HepG2 (cell line): ENCODE measurements around the gene CAPN10. TPM values are rescaled to one million over a fixed set of nuclear protein-coding genes. Genes with fewer than 3 reads are reported as not detected.
A peak's percentile ranks its signal among the peaks of the same experiment; 100 is the strongest.

Experiments
- ATAC-seq: fragments of 200-7000 bp; cut with Tn5 transposase; 3 replicates; pipeline ENCODE4 v1.9.1; 2020; ENCODE audit warnings: mild to moderate bottlenecking, moderate library complexity
- BruUV-seq: library from RNA; stranded (reverse); fragments of 400-500 nt; replicated peaks from 2 replicates; lab custom pipeline; 2021; lab: Mats Ljungman, UMichigan
- CTCF ChIA-PET: fragments of 300-600 bp; formaldehyde crosslinking; extraction: SDS; loops from one replicate; lab custom pipeline; 2021; ENCODE audit warnings: low total read pairs, inconsistent platforms, low intra/inter-chr PET ratio; lab: Yijun Ruan, JAX
- POLR2A ChIA-PET: fragments of 350-600 bp; sonication (Branson Sonifier 250); formaldehyde crosslinking; loops from one replicate; lab custom pipeline; 2020; ENCODE audit warnings: antibody characterized with exemption, inconsistent platforms; lab: Yijun Ruan, JAX
- DNase-seq: peaks from one replicate; pipeline ENCODE4 v3.0.0-alpha.2; 2015; ENCODE audit warnings: low spot score
- FAIRE-seq: peaks from 3 replicates; lab custom pipeline; 2011; peaks lifted over from hg19 to GRCh38; lab: Jason Lieb, UNC
- H2AFZ ChIP-seq: one replicate; pipeline ENCODE4 v1.6.1; 2011; ENCODE audit warnings: low read length, inconsistent platforms
- H3K27ac ChIP-seq: fragments of 300-600 bp; 3 replicates; pipeline ENCODE4 v1.8.0; 2011; ENCODE audit warnings: mixed run types, mild to moderate bottlenecking, mixed read lengths, low read length, inconsistent platforms; ENCODE audit not compliant: insufficient read depth; ENCODE audit errors: extremely low read length
- H3K27me3 ChIP-seq, 2 experiments: fragments of 200-600 bp in 1 of 2; 2 replicates in 1 of 2; 3 replicates in 1 of 2; pipeline versions ENCODE4 v1.6.0 to v1.8.0; 2011; ENCODE audit warnings: low read length in 2 of 2, mild to moderate bottlenecking in 2 of 2, moderate library complexity in 2 of 2, inconsistent platforms in 1 of 2; ENCODE audit not compliant: insufficient read depth in 2 of 2, control insufficient read depth in 1 of 2
- H3K36me3 ChIP-seq, 2 experiments: fragments of 200-600 bp in 1 of 2; replicated peaks in 1 of 2; 2 replicates in 1 of 2; 3 replicates in 1 of 2; pipeline versions ENCODE4 v1.5.1 to v1.8.0; 2011; ENCODE audit warnings: low read length in 2 of 2, inconsistent platforms in 1 of 2; ENCODE audit not compliant: insufficient read depth in 2 of 2, control insufficient read depth in 1 of 2
- H3K4me1 ChIP-seq: 2 replicates; pipeline ENCODE4 v1.5.1; 2012; ENCODE audit warnings: low read length, inconsistent platforms; ENCODE audit not compliant: insufficient read depth
- H3K4me2 ChIP-seq: 2 replicates; pipeline ENCODE4 v1.6.0; 2011; ENCODE audit warnings: low read depth, low read length, inconsistent platforms
- H3K4me3 ChIP-seq, 3 experiments: fragments of 200-600 bp in 1 of 3; sonication (generic), shearing (Covaris generic) in 1 of 3; replicated peaks in 1 of 3; 2 replicates each; pipeline ENCODE4 v1.5.1; 2011 to 2016; ENCODE audit warnings: low read length in 3 of 3, inconsistent platforms in 2 of 3, low read depth in 2 of 3, mild to moderate bottlenecking in 2 of 3, control low read depth in 1 of 3, mixed read lengths in 1 of 3; ENCODE audit not compliant: insufficient read depth in 1 of 3
- H3K79me2 ChIP-seq: one replicate; pipeline ENCODE4 v1.6.1; 2011; ENCODE audit warnings: low read length, inconsistent platforms; ENCODE audit not compliant: insufficient read depth
- H3K9ac ChIP-seq: 2 replicates; pipeline ENCODE4 v1.6.0; 2011; ENCODE audit warnings: mild to moderate bottlenecking, low read depth, low read length, inconsistent platforms; ENCODE audit not compliant: insufficient read depth
- H3K9me3 ChIP-seq: 2 replicates; pipeline ENCODE4 v1.5.1; 2012; ENCODE audit warnings: mild to moderate bottlenecking, low read length
- H4K20me1 ChIP-seq: 2 replicates; pipeline ENCODE4 v1.6.0; 2011; ENCODE audit warnings: inconsistent platforms, mild to moderate bottlenecking, low read length, moderate library complexity; ENCODE audit not compliant: insufficient read depth
- ARNTL ChIP-seq: sonication (generic); formaldehyde crosslinking; IDR thresholded peaks from 2 replicates; pipeline ENCODE4 v1.4.0; 2020; ENCODE audit warnings: mild to moderate bottlenecking, missing genetic modification reagents
- EZH2 ChIP-seq: conservative IDR thresholded peaks from 2 replicates; pipeline ENCODE4 v1.6.1; 2012; ENCODE audit warnings: mild to moderate bottlenecking, low read depth, low read length, moderate library complexity
- JUN ChIP-seq: sonication (generic); formaldehyde crosslinking; IDR thresholded peaks from 2 replicates; pipeline ENCODE4 v1.4.0; 2020; ENCODE audit warnings: mild to moderate bottlenecking, missing genetic modification reagents
- MTA3 ChIP-seq: sonication (generic); formaldehyde crosslinking; IDR thresholded peaks from 2 replicates; pipeline ENCODE4 v1.4.0; 2020; ENCODE audit warnings: missing genetic modification reagents
- PCBP1 ChIP-seq: fragments of 200-400 bp; formaldehyde crosslinking; IDR thresholded peaks from 2 replicates; pipeline ENCODE4 v1.6.1; 2017; ENCODE audit warnings: mild to moderate bottlenecking, low read depth, low read length, borderline replicate concordance
- RFXAP ChIP-seq: sonication (generic); formaldehyde crosslinking; IDR thresholded peaks from 2 replicates; pipeline ENCODE4 v1.4.0; 2020; ENCODE audit warnings: missing genetic modification reagents, borderline replicate concordance
- TOE1 ChIP-seq: sonication (generic); formaldehyde crosslinking; IDR thresholded peaks from 2 replicates; pipeline ENCODE4 v1.4.0; 2020; ENCODE audit warnings: mild to moderate bottlenecking, missing genetic modification reagents
- ZFP62 ChIP-seq: sonication (generic); formaldehyde crosslinking; IDR thresholded peaks from 2 replicates; pipeline ENCODE4 v1.4.0; 2020; ENCODE audit warnings: missing genetic modification reagents
- ZMAT3 ChIP-seq: sonication (generic); formaldehyde crosslinking; conservative IDR thresholded peaks from 2 replicates; pipeline ENCODE4 v1.7.0; 2021; ENCODE audit warnings: missing genetic modification reagents
- WGBS: methylation state at CpG from one replicate; pipeline ENCODE4 v1.1.6; 2017; ENCODE audit warnings: low lambda C conversion rate; 5-methylcytosine and 5-hydroxymethylcytosine counted together
- in situ Hi-C: cut with HindIII; loops from 2 replicates; pipeline ENCODE4 v1.10.0; 2017; ENCODE audit warnings: low pct_unique_long_range_greater_than_20kb; ENCODE audit not compliant: extremely low pct_ligation_motif_present
- intact Hi-C: fragments of 100-400 bp; cut with micrococcal nuclease; formaldehyde crosslinking; loops from one replicate; pipeline ENCODE4 v1.10.0; 2022; ENCODE audit not compliant: unreplicated experiment
- polyA plus RNA-seq, 8 experiments: library from polyadenylated mRNA; depleted of rRNA in 3 of 8; stranded (reverse) in 7 of 8; unstranded in 1 of 8; fragments of >200 nt; fragmentation: Illumina TruSeq in 4 of 8; extraction: Trizol in 4 of 8; gene quantifications; 2 replicates each; pipeline versions ENCODE4 v1.2.1 to v1.2.3, GENCODE V29; 2011 to 2016; ENCODE audit warnings: low read depth in 4 of 8, missing spikeins in 1 of 8, mixed read lengths in 1 of 8; ENCODE audit not compliant: insufficient read depth in 1 of 8
- total RNA-seq, 5 experiments: library from RNA; depleted of rRNA; stranded (reverse); fragments of >200 nt; fragmentation: Illumina TruSeq; extraction: Trizol; gene quantifications; 2 replicates each; pipeline ENCODE4 v1.2.3, GENCODE V29; 2016; ENCODE audit warnings: low read depth in 1 of 5
- TF ChIP-seq, protein P1 (sequence below): sonication (generic); formaldehyde crosslinking; IDR thresholded peaks from 2 replicates; pipeline ENCODE4 v1.4.0; 2020; ENCODE audit warnings: missing genetic modification reagents, low read depth, mild to moderate bottlenecking, borderline replicate concordance

The CAPN10 gene
- total and polyA plus RNA-seq, 2 of the 13 experiments (the other 11 are each of a cell fraction or from before 2014, with no cell fraction given): 27.6 to 32.4 TPM

- DNase-seq (no peak), ATAC-seq (peak; percentile 6; the same call in 1 of the 3 replicates)
- TF ChIP-seq RFXAP (CRISPR knock-in tag) (no peak), PCBP1 (no peak), ZMAT3 (CRISPR knock-in tag) (no peak), ZFP62 (CRISPR knock-in tag) (no peak), JUN (CRISPR knock-in tag) (no peak), MTA3 (no peak), ARNTL (CRISPR knock-in tag) (no peak), TOE1 (CRISPR knock-in tag) (no peak), EZH2 (no peak)
- TF ChIP-seq, protein P1, sequence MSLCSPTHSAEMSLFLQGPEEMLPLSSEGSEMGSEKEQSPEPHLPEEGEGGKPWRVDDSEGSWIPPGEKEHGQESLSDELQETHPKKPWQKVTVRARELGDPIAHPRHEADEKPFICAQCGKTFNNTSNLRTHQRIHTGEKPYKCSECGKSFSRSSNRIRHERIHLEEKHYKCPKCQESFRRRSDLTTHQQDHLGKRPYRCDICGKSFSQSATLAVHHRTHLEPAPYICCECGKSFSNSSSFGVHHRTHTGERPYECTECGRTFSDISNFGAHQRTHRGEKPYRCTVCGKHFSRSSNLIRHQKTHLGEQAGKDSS (CRISPR knock-in tag): no peak
Observed at GRCh38 chr2:240642061-240642805, 55.7 kb downstream of the CAPN10 start.

More at GRCh38 chr2:240642061-240642805, 55.7 kb downstream of the CAPN10 start:
- no peak overlapping the region for H3K4me3 ChIP-seq
- intact Hi-C loops: loop anchor here (10.0 kb wide), 1 partner anchor 127 kb away; no protein-coding TSS in a partner anchor
- no peaks in the 10 kb centered on the region for H3K79me2 ChIP-seq
- H4K20me1 ChIP-seq: no peaks in the 10 kb centered on the region; the same call in 1 of the 2 replicates
- no TSS peak for BruUV-seq
- H3K4me2 ChIP-seq: no peak overlapping the region
- CTCF ChIA-PET: no interaction called here
- H3K27ac ChIP-seq: no peak overlapping the region
- 26% methylated on average over 23 of the region's 36 CpGs for WGBS
- no peaks in the 10 kb centered on the region for H3K4me1 ChIP-seq
- FAIRE-seq: no peak
- H3K9ac ChIP-seq: no peak overlapping the region
- no peaks in the 10 kb centered on the region for H3K9me3 ChIP-seq
- in situ Hi-C loops: no loop called here
- peaks cover 48 to 82% of the 10 kb centered on the region in 2 experiments for H3K27me3 ChIP-seq
- POLR2A ChIA-PET: no interaction called here
- no peaks in the 10 kb centered on the region for H3K36me3 ChIP-seq
- no peak overlapping the region for H2AFZ ChIP-seq
